AG10803 (cell line): ENCODE results near the gene FBXO33.
"Not testable (repeated sequence)": the region's sequence is repeated elsewhere in the genome, so short reads cannot be mapped to it uniquely, and the experiment has no call there.

Source experiments
- DNase-seq: peaks from one replicate; pipeline ENCODE4 v3.0.0; 2010; ENCODE audit warnings: low read depth
- H3K4me3 ChIP-seq: 2 replicates; pipeline ENCODE4 v1.5.1; 2011; ENCODE audit warnings: mild to moderate bottlenecking, low read length, control low read depth
- CTCF ChIP-seq: conservative IDR thresholded peaks from 2 replicates; pipeline ENCODE4 v1.5.1; 2011; ENCODE audit warnings: mild to moderate bottlenecking, low read length, control low read depth, inconsistent platforms

FBXO33 gene

GRCh38 chr14:39364509-39364908 lies 67.7 kb downstream of the FBXO33 start:
- no peak for DNase-seq
- TF ChIP-seq CTCF: no peak
- H3K4me3 ChIP-seq: no peak overlapping the region

- H3K4me3 ChIP-seq, DNase-seq: not testable (repeated sequence)
Measured at GRCh38 chr14:39361556-39361955, 70.7 kb downstream of the FBXO33 start.

GRCh38 chr14:39360316-39360715 lies 71.9 kb downstream of the FBXO33 start:
- DNase-seq: no peak
- no peak overlapping the region for H3K4me3 ChIP-seq
- no peak for TF ChIP-seq CTCF

GRCh38 chr14:39359069-39359468 lies 73.2 kb downstream of the FBXO33 start:
- H3K4me3 ChIP-seq, DNase-seq: not testable (repeated sequence)

- TF ChIP-seq CTCF: no peak
- DNase-seq: no peak
- H3K4me3 ChIP-seq: no peak overlapping the region
Measured at GRCh38 chr14:39351708-39352107, 80.5 kb downstream of the FBXO33 start.

- no peak for TF ChIP-seq CTCF
- no peak for DNase-seq
Measured at GRCh38 chr14:39350866-39351265, 81.4 kb downstream of the FBXO33 start.

More at GRCh38 chr14:39350866-39351265, 81.4 kb downstream of the FBXO33 start:
- no peak overlapping the region for H3K4me3 ChIP-seq
